Thyroid gland (tissue), 4 donors: ENCODE measurements around the gene RPL29. TPM values are rescaled to one million over a fixed set of nuclear protein-coding genes. Genes with fewer than 3 reads are reported as not detected.

Experiments
- DNase-seq, 2 donors: peaks; one replicate each; pipeline ENCODE4 v3.0.0-alpha.2; 2019
- H3K27ac ChIP-seq, 3 donors: fragments of 200-600 bp; sonication (generic); 1 replicate in 2 of 3; 2 replicates in 1 of 3; pipeline ENCODE4 v1.5.1; 2016 to 2019; ENCODE audit warnings: mild to moderate bottlenecking in 1 of 3, moderate library complexity in 1 of 3
- H3K27me3 ChIP-seq: fragments of 200-600 bp; sonication (generic); one replicate; pipeline ENCODE4 v1.5.1; 2019
- H3K36me3 ChIP-seq, 2 donors: fragments of 200-600 bp; sonication (generic); one replicate each; pipeline ENCODE4 v1.5.1; 2016 to 2019
- H3K4me1 ChIP-seq, 2 donors: fragments of 200-600 bp; sonication (generic); one replicate each; pipeline ENCODE4 v1.5.1; 2017 to 2019
- H3K4me3 ChIP-seq, 3 donors: fragments of 200-600 bp; sonication (generic); replicated peaks in 1 of 3; 1 replicate in 2 of 3; 2 replicates in 1 of 3; pipeline ENCODE4 v1.5.1; 2016; ENCODE audit warnings: mild to moderate bottlenecking in 1 of 3
- H3K9me3 ChIP-seq: fragments of 200-600 bp; sonication (generic); one replicate; pipeline ENCODE4 v1.5.1; 2017
- POLR2A ChIP-seq, 2 donors: fragments of 450-650 bp; IDR thresholded peaks; one replicate each; pipeline ENCODE4 v1.6.1; 2017; ENCODE audit warnings: antibody characterized with exemption in 2 of 2, mild to moderate bottlenecking in 2 of 2, moderate library complexity in 1 of 2
- WGBS, 2 donors: methylation state at CpG; one replicate each; pipeline ENCODE4 v1.1.5; 2017; 5-methylcytosine and 5-hydroxymethylcytosine counted together
- intact Hi-C: fragments of 100-400 bp; cut with DNase I; formaldehyde crosslinking; loops from one replicate; pipeline ENCODE4 v1.15.1; 2023
- total RNA-seq, 4 donors: library from RNA; depleted of rRNA; stranded (reverse); fragments of >200 nt; gene quantifications; one replicate each; pipeline ENCODE4 v1.2.3, GENCODE V29; 2016
- TF ChIP-seq, protein P1 (sequence below), 6 experiments: fragments of 200-600 bp in 3 of 6; fragments of 450-650 bp in 3 of 6; sonication (generic) in 3 of 6; IDR thresholded peaks; one replicate each; pipeline ENCODE4 v1.5.1; 2016 to 2019; ENCODE audit warnings: antibody characterized with exemption in 6 of 6, mild to moderate bottlenecking in 2 of 6, inconsistent platforms in 1 of 6, moderate library complexity in 1 of 6

Gene RPL29
- total RNA-seq, 4 donors from 2014 or later, result 826 to 1,348 (median 1,271) TPM

DNA sequence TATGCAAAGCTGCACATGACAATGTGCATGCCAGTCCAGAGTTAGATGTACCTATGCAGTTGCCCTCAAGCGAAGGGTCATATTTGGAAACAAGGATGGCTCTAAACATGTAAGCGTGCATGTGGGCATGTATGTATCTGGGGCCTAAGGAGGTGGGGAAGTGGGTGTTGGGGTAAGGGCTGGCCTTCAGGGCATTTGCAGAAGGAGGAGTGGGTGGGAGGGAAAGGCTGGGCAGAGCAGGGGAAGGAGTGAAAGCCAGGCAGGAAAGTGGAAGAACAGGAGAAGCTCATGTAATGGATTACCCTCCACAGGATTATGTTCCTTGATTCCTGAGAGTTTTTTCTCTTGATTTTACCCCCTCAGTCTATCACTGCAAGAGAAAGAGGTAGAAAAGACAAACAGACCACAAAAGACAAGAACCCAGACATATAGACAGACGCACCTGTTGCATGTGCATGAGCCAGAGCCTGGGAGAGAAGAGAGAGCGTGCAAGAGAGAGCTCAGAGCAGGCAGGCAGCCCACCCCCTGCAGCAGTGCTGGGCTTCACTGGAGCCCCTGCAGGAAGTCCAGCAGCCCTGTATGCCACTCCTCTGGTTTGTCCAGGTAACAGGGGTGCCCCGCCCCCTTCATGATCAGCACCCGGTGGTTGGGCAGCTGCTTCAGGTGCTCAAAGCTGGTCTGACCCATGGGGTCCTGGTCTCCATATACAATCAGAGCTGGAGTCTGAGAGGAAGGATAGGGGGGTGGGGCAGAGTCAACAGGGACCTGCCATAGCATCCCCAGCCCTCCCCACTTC, 26.6 kb downstream of the RPL29 start:
- Histone ChIP-seq H3K4me1 (peaks cover 11 to 24% of the 10 kb centered on the region in 2 donors), H3K27me3 (no peaks in the 10 kb centered on the region), H3K9me3 (no peaks in the 10 kb centered on the region), H3K27ac (no peak overlapping the region), H3K36me3 (no peaks in the 10 kb centered on the region), H3K4me3 (no peak overlapping the region)
- intact Hi-C loops, result no loop called here
- WGBS, 2 donors, result 88 to 98% methylated on average over 4 to 6 of the region's 6 CpGs
- no peak for DNase-seq
- TF ChIP-seq, protein P1, sequence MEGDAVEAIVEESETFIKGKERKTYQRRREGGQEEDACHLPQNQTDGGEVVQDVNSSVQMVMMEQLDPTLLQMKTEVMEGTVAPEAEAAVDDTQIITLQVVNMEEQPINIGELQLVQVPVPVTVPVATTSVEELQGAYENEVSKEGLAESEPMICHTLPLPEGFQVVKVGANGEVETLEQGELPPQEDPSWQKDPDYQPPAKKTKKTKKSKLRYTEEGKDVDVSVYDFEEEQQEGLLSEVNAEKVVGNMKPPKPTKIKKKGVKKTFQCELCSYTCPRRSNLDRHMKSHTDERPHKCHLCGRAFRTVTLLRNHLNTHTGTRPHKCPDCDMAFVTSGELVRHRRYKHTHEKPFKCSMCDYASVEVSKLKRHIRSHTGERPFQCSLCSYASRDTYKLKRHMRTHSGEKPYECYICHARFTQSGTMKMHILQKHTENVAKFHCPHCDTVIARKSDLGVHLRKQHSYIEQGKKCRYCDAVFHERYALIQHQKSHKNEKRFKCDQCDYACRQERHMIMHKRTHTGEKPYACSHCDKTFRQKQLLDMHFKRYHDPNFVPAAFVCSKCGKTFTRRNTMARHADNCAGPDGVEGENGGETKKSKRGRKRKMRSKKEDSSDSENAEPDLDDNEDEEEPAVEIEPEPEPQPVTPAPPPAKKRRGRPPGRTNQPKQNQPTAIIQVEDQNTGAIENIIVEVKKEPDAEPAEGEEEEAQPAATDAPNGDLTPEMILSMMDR (IDR thresholded peaks at IDR 0.05), result no peak
- no peak for TF ChIP-seq POLR2A (IDR thresholded peaks at IDR 0.05)

DNA sequence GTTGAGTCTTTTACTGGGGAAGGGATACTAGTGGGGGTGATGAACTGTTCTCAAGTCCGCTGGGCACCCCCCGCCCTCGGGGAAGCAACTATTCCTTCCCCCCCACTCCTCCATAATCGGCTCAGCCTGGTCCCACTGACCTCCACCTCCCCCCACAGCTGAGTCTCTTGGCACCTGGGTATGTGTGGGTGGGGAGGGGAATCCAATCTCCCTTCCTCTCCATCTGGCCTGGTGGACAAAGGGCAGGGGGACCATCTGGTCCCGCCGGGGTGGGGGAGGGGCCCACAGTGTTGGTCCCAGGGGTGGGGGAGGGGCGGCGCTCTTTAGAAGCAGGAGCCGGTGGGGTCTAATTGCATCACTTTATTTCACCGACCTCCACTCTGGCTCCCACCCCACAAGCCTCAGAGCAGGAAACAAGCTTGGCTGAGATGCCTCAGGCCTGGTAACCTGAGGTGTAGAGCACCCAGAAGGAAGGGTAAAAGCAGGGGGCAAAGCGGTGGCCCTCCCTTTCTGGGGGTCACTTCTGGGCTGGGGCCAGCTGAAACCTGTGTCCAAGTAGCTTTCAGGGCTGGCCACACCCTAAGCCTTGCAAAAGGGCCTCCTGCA, 27.4 kb downstream of the RPL29 start:
- no peaks in the 10 kb centered on the region for H3K36me3 ChIP-seq
- intact Hi-C loops, result no loop called here
- H3K9me3 ChIP-seq, result no peaks in the 10 kb centered on the region
- H3K27ac ChIP-seq, result peak overlapping the region; percentile 78 to 83 (median 82)
- DNase-seq, result peak in 1 of 2 donors; percentile 36
- TF ChIP-seq, protein P1 (IDR thresholded peaks at IDR 0.05), result no peak
- no peak for TF ChIP-seq POLR2A (IDR thresholded peaks at IDR 0.05)
- H3K27me3 ChIP-seq, result no peaks in the 10 kb centered on the region
- peak overlapping the region; percentile 61 to 95 (median 67) for H3K4me3 ChIP-seq
- WGBS, 2 donors, result 9 to 17% methylated on average over 7 to 10 of the region's 11 CpGs
- peaks cover 10 to 19% of the 10 kb centered on the region in 2 donors for H3K4me1 ChIP-seq

DNA sequence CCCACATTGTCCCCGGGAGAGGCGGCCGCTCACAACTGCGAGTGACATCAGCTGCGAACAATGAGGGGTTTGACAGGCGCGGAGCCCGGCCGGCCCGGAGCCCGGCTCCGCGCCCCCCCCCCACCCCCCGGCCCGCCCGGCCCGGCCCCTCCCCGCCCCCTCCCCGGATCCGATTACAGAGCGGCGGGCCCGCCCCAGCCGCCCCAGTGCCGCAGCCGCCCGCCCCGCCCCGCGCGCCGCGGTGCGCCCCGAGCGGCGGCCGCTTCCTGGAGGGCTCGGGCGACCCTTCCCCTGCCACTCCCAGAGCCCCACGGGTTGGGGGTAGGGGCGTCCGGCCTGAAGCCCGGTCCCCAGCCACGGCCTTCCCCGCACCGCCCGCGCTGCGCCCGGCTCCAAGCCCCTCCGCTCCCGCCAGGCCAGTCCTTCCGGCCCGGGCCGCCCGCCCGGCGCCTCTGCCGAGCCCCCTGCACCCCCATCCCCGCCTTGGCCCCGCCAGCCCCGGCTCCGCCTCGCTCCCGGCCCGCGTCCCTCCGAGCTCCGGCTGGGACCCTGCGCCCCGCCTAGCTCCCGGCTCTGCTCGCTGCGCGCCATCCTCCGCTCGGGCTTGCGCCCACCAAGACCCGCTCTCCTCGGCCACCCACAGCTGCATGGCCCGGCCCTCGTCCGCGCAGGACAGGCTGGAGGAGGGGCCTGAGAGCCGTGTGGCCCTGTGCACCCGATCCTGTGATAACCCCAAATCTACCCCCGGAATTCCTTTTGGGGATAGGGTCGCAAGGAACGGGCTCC, 28.1 kb downstream of the RPL29 start, which contains the start of gene PCBP4:
TSS of gene PCBP4 (minus strand) at position 71 of the 786 bp plus-strand sequence. CDS start 6,214 bp downstream, outside the sequence.
- H3K4me1 ChIP-seq, result peaks cover 10 to 12% of the 10 kb centered on the region in 2 donors
- no peaks in the 10 kb centered on the region for H3K36me3 ChIP-seq
- no peaks in the 10 kb centered on the region for H3K27me3 ChIP-seq
- 2 to 4% methylated on average over 8 of the region's 90 CpGs for WGBS, 2 donors
- peak in 1 of 2 donors; percentile 75 for TF ChIP-seq POLR2A (IDR thresholded peaks at IDR 0.05)
- TF ChIP-seq, protein P1 (IDR thresholded peaks at IDR 0.05), result no peak
- no peaks in the 10 kb centered on the region for H3K9me3 ChIP-seq
- DNase-seq, result peak; percentile 75 to 77
- intact Hi-C loops, result no loop called here
- peak within 1 kb of the TSS; percentile 78 to 83 (median 82) for H3K27ac ChIP-seq
- H3K4me3 ChIP-seq, result peak within 1 kb of the TSS; percentile 61 to 95 (median 73)

DNA sequence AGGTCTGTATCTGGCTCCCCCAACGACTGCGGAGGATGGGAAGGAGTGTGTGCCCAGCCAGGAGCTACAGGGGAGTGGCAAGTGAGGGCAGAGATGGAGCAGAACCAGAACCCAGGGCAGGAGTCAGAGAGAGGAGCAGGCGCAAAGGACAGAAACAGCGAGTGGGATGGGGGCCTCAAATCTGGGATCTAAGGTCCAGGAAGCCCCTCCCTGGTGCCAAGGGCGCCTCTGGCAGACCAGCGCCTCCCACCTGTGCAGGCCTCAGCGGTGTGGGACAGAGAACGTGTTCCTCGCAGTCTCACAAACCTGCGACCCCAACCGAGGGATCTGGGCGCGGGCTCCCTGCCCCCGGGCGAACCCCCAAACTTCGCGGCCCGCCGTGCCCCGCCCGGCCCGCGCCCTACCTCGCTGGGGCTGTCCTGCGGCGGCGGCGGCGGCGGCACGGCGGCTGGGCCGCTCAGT, 28.7 kb downstream of the RPL29 start:
- Histone ChIP-seq H3K4me3 (peak overlapping the region; percentile 38 to 73 (median 61)), H3K36me3 (no peaks in the 10 kb centered on the region), H3K4me1 (peaks cover 10 to 11% of the 10 kb centered on the region in 2 donors), H3K27me3 (no peaks in the 10 kb centered on the region), H3K27ac (peak overlapping the region; percentile 53 to 69 (median 56)), H3K9me3 (no peaks in the 10 kb centered on the region)
- intact Hi-C loops, result no loop called here
- no peak for DNase-seq
- 9 to 14% methylated on average over 5 to 15 of the region's 33 CpGs for WGBS, 2 donors
- TF ChIP-seq, protein P1 (IDR thresholded peaks at IDR 0.05), result peak in 1 of 6 experiments; percentile 12
- TF ChIP-seq POLR2A (IDR thresholded peaks at IDR 0.05), result no peak
